GM18498 (cell line): ENCODE measurements around the gene FANCD2.
"Not testable (repeated sequence)": the region's sequence is repeated elsewhere in the genome, so short reads cannot be mapped to it uniquely, and the experiment has no call there.

Experiments
- ATAC-seq: cut with Tn5 transposase; IDR thresholded peaks from one replicate; pipeline ENCODE4 v1.9.1; 2021; ENCODE audit warnings: mild to moderate bottlenecking, moderate library complexity; ENCODE audit not compliant: unreplicated experiment

FANCD2 gene

GRCh38 chr3:10026084-10026890 lies at the start of gene FANCD2:
FANCD2 (plus strand) TSS chr3:10026437; CDS start chr3:10028658, 2,221 bp downstream.
- ATAC-seq: peak; percentile 94

- ATAC-seq: no peak
Observed at GRCh38 chr3:9976721-9977709, 49.2 kb upstream of the FANCD2 start.

- ATAC-seq: no peak
Observed at GRCh38 chr3:9978710-9979305, 47.4 kb upstream of the FANCD2 start.

- no peak for ATAC-seq
Observed at GRCh38 chr3:9980251-9980650, 46.0 kb upstream of the FANCD2 start.

- ATAC-seq: peak; percentile 34
Observed at GRCh38 chr3:9986230-9986725, 40.0 kb upstream of the FANCD2 start.

GRCh38 chr3:9994086-9994844 lies 32.0 kb upstream of the FANCD2 start:
- ATAC-seq: no peak

GRCh38 chr3:10000686-10001085 lies 25.6 kb upstream of the FANCD2 start:
- no peak for ATAC-seq

- ATAC-seq: no peak
Observed at GRCh38 chr3:10002951-10003350, 23.3 kb upstream of the FANCD2 start.

GRCh38 chr3:10004506-10004905 lies 21.7 kb upstream of the FANCD2 start:
- ATAC-seq: no peak

GRCh38 chr3:10004960-10005564 lies 21.2 kb upstream of the FANCD2 start:
- no peak for ATAC-seq

- no peak for ATAC-seq
Observed at GRCh38 chr3:10006048-10006761, 20.0 kb upstream of the FANCD2 start.

- no peak for ATAC-seq
Observed at GRCh38 chr3:10006762-10007090, 19.5 kb upstream of the FANCD2 start.

GRCh38 chr3:10007126-10007782 lies 19.0 kb upstream of the FANCD2 start:
- ATAC-seq: no peak

- not testable (repeated sequence) for ATAC-seq
Observed at GRCh38 chr3:10008216-10008587, 18.0 kb upstream of the FANCD2 start.

- peak; percentile 71 for ATAC-seq
Observed at GRCh38 chr3:10008588-10009344, 17.5 kb upstream of the FANCD2 start.

GRCh38 chr3:10010421-10010877 lies 15.8 kb upstream of the FANCD2 start:
- no peak for ATAC-seq

GRCh38 chr3:10010878-10011465 lies 15.3 kb upstream of the FANCD2 start:
- ATAC-seq: peak; percentile 87

GRCh38 chr3:10011631-10012030 lies 14.6 kb upstream of the FANCD2 start:
- ATAC-seq: no peak
